IMR-90 (cell line): ENCODE measurements around the gene FGA. TPM values are rescaled to one million over a fixed set of nuclear protein-coding genes. Genes with fewer than 3 reads are reported as not detected.

ENCODE experiments used
- ATAC-seq: fragments of 200-7000 bp; cut with Tn5 transposase; 2 replicates; pipeline ENCODE4 v1.9.1; 2020; ENCODE audit warnings: low read depth, mild to moderate bottlenecking, moderate library complexity
- BruUV-seq: library from RNA; stranded (reverse); fragments of 400-500 nt; replicated peaks from 2 replicates; lab custom pipeline; 2021; lab: Mats Ljungman, UMichigan
- CTCF ChIA-PET: fragments of 300-600 bp; formaldehyde crosslinking; extraction: SDS; loops from one replicate; lab custom pipeline; 2021; ENCODE audit warnings: antibody characterized with exemption; lab: Yijun Ruan, JAX
- POLR2A ChIA-PET: fragments of 300-600 bp; sonication (Branson Sonifier 250); formaldehyde crosslinking; loops from one replicate; lab custom pipeline; 2022; ENCODE audit warnings: antibody characterized with exemption; ENCODE audit not compliant: unreplicated experiment; lab: Charles Lee
- DNase-seq: peaks from one replicate; pipeline ENCODE4 v3.0.0; 2013
- H2AFZ ChIP-seq: replicated peaks from 2 replicates; pipeline ENCODE3; 2013; ENCODE audit warnings: low read length, mild to moderate bottlenecking; ENCODE audit not compliant: poor library complexity
- H2AK5ac ChIP-seq: 2 replicates; pipeline ENCODE4 v1.6.1; 2013; ENCODE audit warnings: low read depth, low read length, inconsistent platforms
- H2AK9ac ChIP-seq: replicated peaks from 2 replicates; pipeline ENCODE3; 2013; ENCODE audit warnings: mild to moderate bottlenecking, low read depth, low read length, moderate library complexity; ENCODE audit not compliant: poor library complexity
- H2BK120ac ChIP-seq: 2 replicates; pipeline ENCODE4 v1.6.1; 2013; ENCODE audit warnings: low read depth, low read length, inconsistent platforms
- H2BK15ac ChIP-seq: 3 replicates; pipeline ENCODE4 v1.6.1; 2013; ENCODE audit warnings: low read depth, low read length, inconsistent platforms
- H2BK20ac ChIP-seq: 2 replicates; pipeline ENCODE4 v1.6.1; 2013; ENCODE audit warnings: low read depth, mild to moderate bottlenecking, inconsistent platforms, low read length, moderate library complexity
- H2BK5ac ChIP-seq: 2 replicates; pipeline ENCODE4 v1.6.1; 2013; ENCODE audit warnings: mild to moderate bottlenecking, low read depth, low read length, inconsistent platforms; ENCODE audit not compliant: poor library complexity, severe bottlenecking
- H3K14ac ChIP-seq: replicated peaks from 2 replicates; pipeline ENCODE4 v1.6.1; 2013; ENCODE audit warnings: low read depth, low read length, inconsistent platforms
- H3K18ac ChIP-seq: 2 replicates; pipeline ENCODE4 v1.6.1; 2013; ENCODE audit warnings: low read depth, low read length, control low read depth
- H3K23ac ChIP-seq: 2 replicates; pipeline ENCODE4 v1.6.1; 2013; ENCODE audit warnings: low read depth, low read length, inconsistent platforms
- H3K27ac ChIP-seq: 2 replicates; pipeline ENCODE4 v1.5.1; 2013; ENCODE audit warnings: mild to moderate bottlenecking, control low read depth, low read length; ENCODE audit not compliant: insufficient read depth
- H3K27me3 ChIP-seq: 2 replicates; pipeline ENCODE4 v1.6.1; 2013; ENCODE audit warnings: low read length; ENCODE audit not compliant: control insufficient read depth, insufficient read depth
- H3K36me3 ChIP-seq: 2 replicates; pipeline ENCODE4 v1.6.1; 2013; ENCODE audit warnings: low read length, mixed read lengths; ENCODE audit not compliant: control insufficient read depth, insufficient read depth
- H3K4ac ChIP-seq: 2 replicates; pipeline ENCODE4 v1.6.1; 2013; ENCODE audit warnings: low read depth, low read length, inconsistent platforms
- H3K4me1 ChIP-seq: 2 replicates; pipeline ENCODE4 v1.6.1; 2013; ENCODE audit warnings: low read length, mixed read lengths; ENCODE audit not compliant: control insufficient read depth, insufficient read depth
- H3K4me2 ChIP-seq: 2 replicates; pipeline ENCODE4 v1.6.1; 2013; ENCODE audit warnings: low read depth, mild to moderate bottlenecking, control low read depth, low read length, moderate library complexity
- H3K4me3 ChIP-seq: 2 replicates; pipeline ENCODE4 v1.5.1; 2013; ENCODE audit warnings: low read depth, mild to moderate bottlenecking, control low read depth, low read length, moderate library complexity; ENCODE audit not compliant: insufficient read depth
- H3K56ac ChIP-seq: 2 replicates; pipeline ENCODE4 v1.6.1; 2013; ENCODE audit warnings: low read length, inconsistent platforms; ENCODE audit not compliant: insufficient read depth; ENCODE audit errors: extremely low read depth
- H3K79me1 ChIP-seq, 2 experiments: 2 replicates each; pipeline ENCODE4 v1.6.1; 2013; ENCODE audit warnings: low read length in 2 of 2, inconsistent platforms in 1 of 2, low read depth in 1 of 2
- H3K9ac ChIP-seq: 2 replicates; pipeline ENCODE4 v1.6.1; 2013; ENCODE audit warnings: low read depth, low read length, control low read depth
- H3K9me1 ChIP-seq: 2 replicates; pipeline ENCODE4 v1.6.1; 2013; ENCODE audit warnings: low read length, inconsistent platforms; ENCODE audit not compliant: insufficient read depth
- H3K9me3 ChIP-seq: 2 replicates; pipeline ENCODE4 v1.6.1; 2013; ENCODE audit warnings: low read length; ENCODE audit not compliant: control insufficient read depth, insufficient read depth
- H4K20me1 ChIP-seq: 2 replicates; pipeline ENCODE4 v1.6.1; 2013; ENCODE audit warnings: low read length, inconsistent platforms; ENCODE audit not compliant: insufficient read depth
- H4K5ac ChIP-seq: 2 replicates; pipeline ENCODE4 v1.6.1; 2013; ENCODE audit warnings: mild to moderate bottlenecking, low read depth, low read length, control low read depth
- H4K8ac ChIP-seq, 2 experiments: 2 replicates each; pipeline ENCODE4 v1.6.1; 2013; ENCODE audit warnings: low read depth in 2 of 2, low read length in 2 of 2, control low read depth in 1 of 2, inconsistent platforms in 1 of 2
- H4K91ac ChIP-seq: 2 replicates; pipeline ENCODE4 v1.6.1; 2013; ENCODE audit warnings: low read depth, low read length, inconsistent platforms; ENCODE audit not compliant: insufficient read depth
- BHLHE40 ChIP-seq: fragments of 150-350 bp; IDR thresholded peaks from 2 replicates; pipeline ENCODE4 v1.6.1; 2016; ENCODE audit warnings: mild to moderate bottlenecking, low read depth, low read length
- CEBPB ChIP-seq: IDR thresholded peaks from 2 replicates; pipeline ENCODE4 v1.6.1; 2012; ENCODE audit warnings: low read depth, low read length, improper control_type of control experiment
- MAFK ChIP-seq: IDR thresholded peaks from 2 replicates; pipeline ENCODE4 v1.6.1; 2012; ENCODE audit warnings: low read depth, low read length, improper control_type of control experiment
- MXI1 ChIP-seq: IDR thresholded peaks from 2 replicates; pipeline ENCODE4 v1.6.1; 2012; ENCODE audit warnings: low read depth, mild to moderate bottlenecking, low read length, moderate library complexity, borderline replicate concordance
- POLR2A ChIP-seq: IDR thresholded peaks from 2 replicates; pipeline ENCODE4 v1.6.1; 2012; ENCODE audit warnings: mild to moderate bottlenecking, low read depth, low read length
- RAD21 ChIP-seq: IDR thresholded peaks from 2 replicates; pipeline ENCODE4 v1.6.1; 2012; ENCODE audit warnings: low read length, improper control_type of control experiment
- RCOR1 ChIP-seq: IDR thresholded peaks from 2 replicates; pipeline ENCODE4 v1.6.1; 2012; ENCODE audit warnings: mild to moderate bottlenecking, low read length, improper control_type of control experiment; ENCODE audit not compliant: insufficient replicate concordance
- SMC3 ChIP-seq: fragments of 150-350 bp; IDR thresholded peaks from 2 replicates; pipeline ENCODE4 v1.6.1; 2016; ENCODE audit warnings: low read depth, mild to moderate bottlenecking, antibody characterized with exemption, low read length, moderate library complexity
- dilution Hi-C: fragments of 300-500 bp; cut with HindIII; formaldehyde crosslinking; loops from one replicate; pipeline ENCODE4 v1.14.3; 2018; ENCODE audit warnings: low sequenced_read_pairs; ENCODE audit not compliant: unreplicated experiment
- in situ Hi-C: fragments of 300-500 bp; cut with MboI; formaldehyde crosslinking; loops from 3 replicates; pipeline ENCODE4 v1.14.3; 2019; ENCODE audit warnings: low sequenced_read_pairs, inconsistent platforms, mixed read lengths
- intact Hi-C: fragments of 100-400 bp; cut with micrococcal nuclease; formaldehyde crosslinking; loops from 2 replicates; pipeline ENCODE4 v1.10.0; 2022
- polyA plus RNA-seq, 3 experiments: library from polyadenylated mRNA; depleted of rRNA; stranded (reverse); fragments of >200 nt; gene quantifications; 2 replicates each; pipeline ENCODE4 v1.2.3, GENCODE V29; 2012; ENCODE audit warnings: low replicate concordance in 1 of 3
- total RNA-seq: library from RNA; depleted of rRNA; stranded (reverse); fragments of >200 nt; gene quantifications from 2 replicates; pipeline ENCODE4 v1.2.3, GENCODE V29; 2012

Gene FGA
- total and polyA plus RNA-seq, 2 of the 4 experiments (the other 2 are of a cell fraction): not detected

GRCh38 chr4:154579927-154580326 is 10.6 kb downstream of the FGA start:
- Histone ChIP-seq H4K20me1 (no peaks in the 10 kb centered on the region), H2BK15ac (no peak overlapping the region), H3K4ac (no peak overlapping the region), H2BK120ac (no peak overlapping the region), H3K27ac (no peak overlapping the region), H3K4me3 (no peak overlapping the region), H3K9ac (no peak overlapping the region), H4K8ac (no peak overlapping the region), H3K9me1 (no peaks in the 10 kb centered on the region), H3K23ac (no peak overlapping the region), H2AFZ (no peak overlapping the region), H3K4me2 (no peak overlapping the region), H3K18ac (no peak overlapping the region), H3K14ac (no peak overlapping the region), H2BK5ac (no peak overlapping the region), H3K27me3 (no peaks in the 10 kb centered on the region; the same call in 1 of the 2 replicates), H3K56ac (no peak overlapping the region), H3K9me3 (no peaks in the 10 kb centered on the region), H2AK9ac (no peak overlapping the region), H2BK20ac (no peak overlapping the region), H4K5ac (no peak overlapping the region), H3K4me1 (no peaks in the 10 kb centered on the region), H4K91ac (no peak overlapping the region), H3K79me1 (no peaks in the 10 kb centered on the region), H3K36me3 (no peaks in the 10 kb centered on the region), H2AK5ac (no peak overlapping the region)
- no TSS peak for BruUV-seq
- no peak for DNase-seq
- in situ Hi-C loops: no loop called here
- no peak for ATAC-seq
- ChIA-PET POLR2A (no interaction called here), CTCF (no interaction called here)
- intact Hi-C loops: no loop called here
- dilution Hi-C loops: no loop called here
- TF ChIP-seq BHLHE40 (no peak), CEBPB (no peak), RCOR1 (no peak), MXI1 (no peak), SMC3 (no peak), MAFK (no peak), RAD21 (no peak), POLR2A (no peak)
